Hypothalamus (tissue), 51 donors: ENCODE data around the gene CTDP1.

Experiments used
- DNase-seq, 51 donors: peaks; one replicate each; lab custom pipeline; 2025; lab: John Stamatoyannopoulos, UW

The CTDP1 gene

GRCh38 chr18:79697178-79697577, 17.6 kb downstream of the CTDP1 start:
- DNase-seq = no peak

- DNase-seq = peak in 1 of 51 donors; percentile 51
Measured at GRCh38 chr18:79697976-79698375, 18.4 kb downstream of the CTDP1 start.

- peak in 1 of 51 donors; percentile 8 for DNase-seq
Measured at GRCh38 chr18:79698668-79699335, 19.2 kb downstream of the CTDP1 start.

GRCh38 chr18:79699653-79700052, 20.1 kb downstream of the CTDP1 start:
- DNase-seq = no peak

GRCh38 chr18:79702906-79703305, 23.3 kb downstream of the CTDP1 start:
- DNase-seq = no peak

GRCh38 chr18:79704631-79705030, 25.0 kb downstream of the CTDP1 start:
- no peak for DNase-seq

GRCh38 chr18:79705272-79705671, 25.7 kb downstream of the CTDP1 start:
- no peak for DNase-seq

GRCh38 chr18:79706006-79706405, 26.4 kb downstream of the CTDP1 start:
- no peak for DNase-seq

GRCh38 chr18:79706658-79707057, 27.1 kb downstream of the CTDP1 start:
- no peak for DNase-seq

- no peak for DNase-seq
Measured at GRCh38 chr18:79707239-79707638, 27.6 kb downstream of the CTDP1 start.

GRCh38 chr18:79707671-79708070, 28.1 kb downstream of the CTDP1 start:
- no peak for DNase-seq

GRCh38 chr18:79708412-79708811, 28.8 kb downstream of the CTDP1 start:
- DNase-seq = no peak

- DNase-seq = no peak
Measured at GRCh38 chr18:79712206-79712857, 32.7 kb downstream of the CTDP1 start.

GRCh38 chr18:79713341-79713740, 33.7 kb downstream of the CTDP1 start:
- no peak for DNase-seq

- DNase-seq = no peak
Measured at GRCh38 chr18:79714531-79715240, 35.1 kb downstream of the CTDP1 start.

- DNase-seq = no peak
Measured at GRCh38 chr18:79715280-79715679, 35.7 kb downstream of the CTDP1 start.

- DNase-seq = no peak
Measured at GRCh38 chr18:79717059-79717458, 37.5 kb downstream of the CTDP1 start.

- no peak for DNase-seq
Measured at GRCh38 chr18:79717555-79718074, 38.0 kb downstream of the CTDP1 start.

GRCh38 chr18:79718126-79718525, 38.5 kb downstream of the CTDP1 start:
- DNase-seq = no peak

- DNase-seq = no peak
Measured at GRCh38 chr18:79718878-79719477, 39.4 kb downstream of the CTDP1 start.
